ENCODE data around the gene RERE.

The RERE gene

DNA sequence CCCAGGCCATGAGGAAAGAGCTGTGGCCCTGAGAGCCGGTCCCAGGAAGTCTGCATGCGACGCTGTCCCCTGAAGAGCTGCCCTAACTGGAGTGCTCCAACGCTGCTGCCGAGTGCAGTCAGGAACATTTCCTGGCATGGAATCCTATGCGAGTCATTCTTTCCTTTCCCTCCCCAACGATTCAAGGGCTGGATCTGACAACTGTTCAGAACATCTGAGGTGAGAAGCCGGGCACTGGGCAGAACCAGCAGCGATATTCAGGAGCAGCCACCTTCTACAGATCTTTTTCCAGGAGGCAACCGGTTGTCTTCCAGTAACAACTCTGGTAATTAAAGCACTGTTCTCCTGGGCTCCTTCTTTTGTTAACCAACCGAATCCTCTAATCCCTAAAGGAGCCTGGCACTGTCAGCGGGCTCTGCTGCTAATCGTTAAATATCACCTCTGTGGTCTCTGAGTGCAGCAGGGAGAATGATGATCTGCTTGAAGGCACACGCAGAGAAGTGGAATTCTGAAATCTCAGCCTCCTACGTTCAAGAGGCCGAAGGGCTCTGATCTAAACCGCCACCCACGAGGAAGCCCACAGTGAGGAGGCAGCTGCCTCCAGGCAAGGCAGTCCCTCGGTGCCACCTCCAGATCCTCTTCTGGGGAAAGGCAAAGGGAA, 443.7 kb downstream of the RERE start:
- TF ChIP-seq POLR2A (IDR thresholded peaks at IDR 0.05; ENCODE audit: low read depth, low read length) (no peak), POLR2AphosphoS5 (IDR thresholded peaks at IDR 0.05; ENCODE audit: low read depth, low read length) (no peak), TAF1 (IDR thresholded peaks at IDR 0.05; ENCODE audit: borderline replicate concordance, low read depth, low read length) (no peak)
- FAIRE-seq = no peak
- DNase-seq (ENCODE audit: insufficient read length) = no peak

DNA sequence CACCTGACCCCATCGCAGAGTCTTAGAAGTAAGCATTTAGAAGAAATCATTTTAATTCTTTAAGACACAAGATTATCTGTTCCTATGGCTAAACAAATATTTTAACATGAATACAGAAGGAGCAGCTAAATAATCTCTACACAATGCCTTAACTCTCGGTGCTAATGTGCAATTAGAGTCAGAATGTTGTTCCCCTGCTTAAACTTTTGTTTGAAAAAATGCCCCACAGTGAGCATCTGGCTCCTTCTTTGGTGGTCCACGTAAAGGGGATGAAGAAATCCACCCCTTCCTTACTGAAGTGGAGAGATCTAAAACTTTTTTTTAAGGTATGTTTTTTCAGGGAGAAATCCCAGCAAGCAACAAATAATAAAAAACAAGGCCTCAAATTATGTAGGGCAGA, 444.3 kb downstream of the RERE start:
- TF ChIP-seq TAF1 (IDR thresholded peaks at IDR 0.05; ENCODE audit: borderline replicate concordance, low read depth, low read length) = no peak
- TF ChIP-seq POLR2AphosphoS5 (IDR thresholded peaks at IDR 0.05; ENCODE audit: low read depth, low read length) = no peak
- FAIRE-seq (no peak), DNase-seq (ENCODE audit: insufficient read length) (no peak)

DNA sequence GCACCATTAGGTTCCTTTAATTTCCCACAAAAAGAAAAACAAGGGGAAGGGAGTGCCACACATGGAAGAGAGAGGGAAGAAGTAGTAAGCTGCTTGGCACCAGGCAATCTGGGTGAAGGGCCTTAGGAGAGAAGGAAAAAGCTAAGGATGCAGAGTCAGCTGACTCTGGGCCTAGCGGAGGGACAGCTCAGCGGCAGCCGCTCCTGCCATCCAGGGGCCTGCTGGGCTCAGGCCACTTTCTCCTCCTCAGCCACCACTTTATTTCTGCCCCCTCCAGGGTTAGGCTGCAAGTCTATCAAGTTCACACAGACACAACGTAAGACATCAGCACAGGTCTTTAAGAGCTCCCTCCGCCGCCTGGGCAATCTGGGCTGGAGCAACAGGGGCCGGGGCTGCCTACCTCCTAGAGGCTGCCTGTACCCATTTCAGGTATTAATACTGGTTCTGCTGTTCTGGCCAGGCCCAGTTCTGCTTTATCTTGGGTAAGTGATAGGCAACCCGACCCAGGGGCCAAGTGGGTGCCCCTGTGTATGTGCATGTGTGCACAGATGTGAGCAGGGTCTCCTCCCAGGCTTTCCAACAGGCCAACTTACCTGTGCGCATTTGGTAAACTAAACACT, 446.0 kb downstream of the RERE start:
- FAIRE-seq = no peak
- DNase-seq (ENCODE audit: insufficient read length) = no peak
- TF ChIP-seq POLR2A (IDR thresholded peaks at IDR 0.05; ENCODE audit: low read depth, low read length) (no peak), TAF1 (IDR thresholded peaks at IDR 0.05; ENCODE audit: borderline replicate concordance, low read depth, low read length) (no peak), POLR2AphosphoS5 (IDR thresholded peaks at IDR 0.05; ENCODE audit: low read depth, low read length) (no peak)

DNA sequence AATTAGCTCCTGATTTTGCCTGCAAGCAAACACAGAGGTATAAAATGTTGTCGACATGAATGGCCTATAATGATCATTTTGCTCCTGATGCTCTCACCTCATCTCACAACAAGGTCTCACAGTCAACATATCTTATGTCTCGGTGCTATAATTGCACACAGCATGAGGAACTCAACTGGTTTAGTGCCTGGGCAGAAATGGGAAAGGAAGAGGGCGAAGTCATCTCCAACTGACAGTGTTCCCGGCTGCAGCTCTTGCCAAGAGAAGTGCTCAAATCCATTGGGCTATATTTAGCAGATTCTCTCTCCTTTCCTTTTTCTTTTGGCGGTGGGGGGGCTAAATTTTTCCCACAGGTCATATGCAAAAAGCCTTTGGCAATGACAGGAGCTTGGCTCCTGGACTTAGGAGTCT, 446.5 kb downstream of the RERE start:
- no peak for DNase-seq (ENCODE audit: insufficient read length)
- TF ChIP-seq TAF1 (IDR thresholded peaks at IDR 0.05; ENCODE audit: borderline replicate concordance, low read depth, low read length) (no peak), POLR2A (IDR thresholded peaks at IDR 0.05; ENCODE audit: low read depth, low read length) (no peak), POLR2AphosphoS5 (IDR thresholded peaks at IDR 0.05; ENCODE audit: low read depth, low read length) (no peak)
- FAIRE-seq = no peak

GRCh38 chr1:8370046-8370881, 447.2 kb downstream of the RERE start:
- DNase-seq (ENCODE audit: insufficient read length) (no peak), FAIRE-seq (no peak)
- TF ChIP-seq TAF1 (IDR thresholded peaks at IDR 0.05; ENCODE audit: borderline replicate concordance, low read depth, low read length) (no peak), POLR2A (IDR thresholded peaks at IDR 0.05; ENCODE audit: low read depth, low read length) (no peak), POLR2AphosphoS5 (IDR thresholded peaks at IDR 0.05; ENCODE audit: low read depth, low read length) (no peak)

DNA sequence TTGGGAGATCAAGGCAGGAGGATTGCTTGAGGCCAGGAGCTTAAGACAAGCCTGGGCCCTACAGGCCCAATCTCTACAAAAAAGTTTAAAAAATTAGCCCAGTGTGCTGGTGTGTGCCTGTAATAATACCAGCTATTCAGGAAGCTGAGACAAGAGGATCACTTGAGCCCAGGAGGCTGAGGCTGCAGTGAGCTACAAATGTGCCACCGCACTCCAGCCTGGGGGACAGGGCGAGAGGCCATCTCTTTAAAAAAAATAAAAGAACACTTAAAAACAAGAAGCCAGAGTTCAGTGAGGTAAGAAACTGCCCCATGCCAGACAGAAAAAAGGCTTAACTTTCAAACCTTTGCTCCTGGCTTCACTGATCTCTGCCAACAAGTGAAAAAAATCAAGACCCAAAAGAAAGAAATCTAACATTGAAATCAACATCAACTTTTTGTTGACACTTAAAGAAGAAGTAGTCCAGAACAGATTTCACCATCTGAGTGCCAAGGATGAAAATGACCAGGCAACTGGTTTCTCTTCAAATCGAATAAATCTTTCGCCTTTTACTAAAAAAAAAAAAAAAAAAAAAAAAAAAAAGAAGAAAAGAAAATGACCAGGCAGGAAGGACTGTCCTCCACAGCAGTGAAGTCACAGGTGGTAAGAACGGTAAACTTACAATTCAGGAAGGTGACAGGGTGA, 448.3 kb downstream of the RERE start:
- no peak for DNase-seq (ENCODE audit: insufficient read length)
- TF ChIP-seq POLR2A (IDR thresholded peaks at IDR 0.05; ENCODE audit: low read depth, low read length) (no peak), POLR2AphosphoS5 (IDR thresholded peaks at IDR 0.05; ENCODE audit: low read depth, low read length) (no peak), TAF1 (IDR thresholded peaks at IDR 0.05; ENCODE audit: borderline replicate concordance, low read depth, low read length) (no peak)
- FAIRE-seq = no peak

DNA sequence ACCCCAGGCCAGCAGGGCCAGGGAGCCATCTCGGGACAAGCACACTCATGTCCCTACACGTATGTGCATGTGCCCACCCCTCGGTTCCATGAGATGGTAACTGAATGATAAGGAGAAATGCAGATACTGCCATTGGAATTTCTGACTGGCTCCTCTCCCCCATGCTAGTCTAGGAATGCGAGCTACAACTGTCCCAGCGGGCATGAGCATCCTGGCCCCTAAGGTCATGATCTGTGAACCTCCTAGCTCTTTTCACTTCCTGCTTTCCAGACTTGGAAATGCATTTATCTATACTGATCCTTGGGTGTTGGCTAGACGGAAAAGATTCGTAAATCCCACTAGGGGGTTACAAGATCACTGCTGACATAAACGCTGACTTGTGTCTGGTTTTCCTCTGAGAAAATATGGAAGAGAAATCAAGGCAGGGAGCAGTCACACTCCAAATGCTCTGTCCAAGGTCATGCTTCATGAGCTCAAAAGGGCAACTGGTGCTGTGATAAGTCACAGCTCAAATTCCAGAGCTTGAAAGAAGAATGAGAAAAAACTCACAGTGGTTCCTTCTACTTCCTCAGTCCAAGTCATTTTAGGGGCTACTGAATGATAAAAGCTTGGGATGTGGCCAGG, 449.8 kb downstream of the RERE start:
- TF ChIP-seq POLR2AphosphoS5 (IDR thresholded peaks at IDR 0.05; ENCODE audit: low read depth, low read length) (no peak), POLR2A (IDR thresholded peaks at IDR 0.05; ENCODE audit: low read depth, low read length) (no peak), TAF1 (IDR thresholded peaks at IDR 0.05; ENCODE audit: borderline replicate concordance, low read depth, low read length) (no peak)
- FAIRE-seq (no peak), DNase-seq (ENCODE audit: insufficient read length) (no peak)

- TF ChIP-seq TAF1 (IDR thresholded peaks at IDR 0.05; ENCODE audit: borderline replicate concordance, low read depth, low read length) = no peak
- no peak for TF ChIP-seq POLR2A (IDR thresholded peaks at IDR 0.05; ENCODE audit: low read depth, low read length)
- TF ChIP-seq POLR2AphosphoS5 (IDR thresholded peaks at IDR 0.05; ENCODE audit: low read depth, low read length) = no peak
- FAIRE-seq (no peak), DNase-seq (ENCODE audit: insufficient read length) (no peak)
Measured at GRCh38 chr1:8365661-8366362, 451.6 kb downstream of the RERE start.

DNA sequence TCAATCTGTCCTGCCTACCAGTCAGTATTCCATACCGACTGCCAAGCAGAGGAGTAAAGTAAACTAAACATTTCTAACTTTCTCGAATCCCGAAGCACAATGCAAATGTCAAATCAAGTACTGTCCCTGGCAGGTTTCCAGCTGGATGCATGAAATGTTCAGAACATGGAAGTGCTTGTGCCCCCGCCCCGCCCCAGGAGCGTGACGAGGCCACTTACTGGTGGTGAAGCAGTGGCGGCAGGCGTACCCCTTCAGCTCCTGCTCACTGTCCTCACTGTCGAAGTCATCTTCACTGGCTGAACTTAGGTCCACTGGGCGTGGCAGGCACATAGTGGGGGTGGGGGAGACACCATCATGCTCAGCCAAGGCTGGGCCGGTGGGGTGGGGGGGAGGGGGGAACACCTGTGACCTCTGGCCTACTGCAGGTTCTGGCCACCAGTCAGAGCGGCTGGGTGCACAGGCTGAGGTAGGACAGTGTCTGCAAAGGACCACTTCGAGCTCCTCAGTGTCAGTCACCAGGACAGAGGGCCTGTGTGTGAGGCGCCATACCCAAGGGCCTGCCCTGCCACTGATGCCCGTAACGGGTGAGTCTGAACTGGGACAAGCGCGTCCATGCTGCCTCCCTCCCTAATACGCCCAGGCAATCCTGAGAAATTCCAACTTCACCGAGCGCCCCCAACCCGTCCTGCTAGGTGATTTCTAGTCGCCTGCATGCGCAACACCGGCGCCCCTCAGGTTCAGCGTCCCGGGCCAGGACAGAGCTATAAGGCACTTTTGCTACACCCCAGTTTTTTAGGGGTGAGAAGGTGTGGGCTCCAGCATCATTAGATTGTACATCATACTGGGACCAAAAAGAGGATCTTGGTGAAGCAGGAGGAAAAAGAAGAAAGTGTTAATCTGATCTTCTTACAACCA, 452.7 kb downstream of the RERE start:
- DNase-seq (ENCODE audit: insufficient read length) (no peak), FAIRE-seq (no peak)
- TF ChIP-seq POLR2A (IDR thresholded peaks at IDR 0.05; ENCODE audit: low read depth, low read length) (no peak), TAF1 (IDR thresholded peaks at IDR 0.05; ENCODE audit: borderline replicate concordance, low read depth, low read length) (no peak), POLR2AphosphoS5 (IDR thresholded peaks at IDR 0.05; ENCODE audit: low read depth, low read length) (no peak)
